HepG2 (cell line): ENCODE measurements around the gene TIMM9. TPM values are rescaled to one million over a fixed set of nuclear protein-coding genes. Genes with fewer than 3 reads are reported as not detected.

Source experiments
- FOXK1 ChIP-seq: sonication (generic); formaldehyde crosslinking; IDR thresholded peaks from 2 replicates; pipeline ENCODE4 v1.4.0; 2020; ENCODE audit warnings: low read depth, missing genetic modification reagents, borderline replicate concordance
- FUBP1 ChIP-seq: sonication (generic); formaldehyde crosslinking; IDR thresholded peaks from 2 replicates; pipeline ENCODE4 v1.5.1; 2020; ENCODE audit warnings: missing genetic modification reagents, mild to moderate bottlenecking, borderline replicate concordance
- IKZF5 ChIP-seq: IDR thresholded peaks from 2 replicates; pipeline ENCODE4 v1.6.1; 2018; ENCODE audit warnings: missing genetic modification reagents, mild to moderate bottlenecking, missing compliant biosample characterization
- MED8 ChIP-seq: sonication (generic); formaldehyde crosslinking; IDR thresholded peaks from 2 replicates; pipeline ENCODE4 v1.8.1; 2023; ENCODE audit warnings: mild to moderate bottlenecking, missing genetic modification reagents; ENCODE audit not compliant: insufficient replicate concordance
- MNT ChIP-seq: fragments of 450-650 bp; IDR thresholded peaks from 2 replicates; pipeline ENCODE4 v1.6.1; 2016
- ZBTB40 ChIP-seq, 2 experiments: fragments of 450-650 bp in 1 of 2; sonication (generic) in 1 of 2; formaldehyde crosslinking in 1 of 2; IDR thresholded peaks; 2 replicates each; pipeline versions ENCODE4 v1.6.1 to v1.8.0; 2016 to 2022; ENCODE audit warnings: antibody characterized with exemption in 1 of 2, mild to moderate bottlenecking in 1 of 2, missing genetic modification reagents in 1 of 2
- ZNF343 ChIP-seq: sonication (generic); formaldehyde crosslinking; IDR thresholded peaks from 2 replicates; pipeline ENCODE4 v1.4.0; 2020; ENCODE audit warnings: mild to moderate bottlenecking, missing genetic modification reagents
- ZNF775 ChIP-seq: sonication (generic); formaldehyde crosslinking; IDR thresholded peaks from 2 replicates; pipeline ENCODE4 v1.4.0; 2020; ENCODE audit warnings: missing genetic modification reagents, mild to moderate bottlenecking, moderate library complexity, borderline replicate concordance
- polyA plus RNA-seq, 8 experiments: library from polyadenylated mRNA; depleted of rRNA in 3 of 8; stranded (reverse) in 7 of 8; unstranded in 1 of 8; fragments of >200 nt; fragmentation: Illumina TruSeq in 4 of 8; extraction: Trizol in 4 of 8; gene quantifications; 2 replicates each; pipeline versions ENCODE4 v1.2.1 to v1.2.3, GENCODE V29; 2011 to 2016; ENCODE audit warnings: low read depth in 4 of 8, missing spikeins in 1 of 8, mixed read lengths in 1 of 8; ENCODE audit not compliant: insufficient read depth in 1 of 8
- total RNA-seq, 5 experiments: library from RNA; depleted of rRNA; stranded (reverse); fragments of >200 nt; fragmentation: Illumina TruSeq; extraction: Trizol; gene quantifications; 2 replicates each; pipeline ENCODE4 v1.2.3, GENCODE V29; 2016; ENCODE audit warnings: low read depth in 1 of 5

Gene TIMM9
- total and polyA plus RNA-seq, 2 of the 13 experiments (the other 11 are each of a cell fraction or from before 2014, with no cell fraction given), result 30.5 to 42.5 TPM

GRCh38 chr14:58426670-58427280 is 556 bp downstream of the TIMM9 start (continued):
- TF ChIP-seq ZBTB40 (IDR thresholded peaks at IDR 0.05), result no peak
- no peak; the same call in 1 of the 2 replicates for TF ChIP-seq ZBTB40 (CRISPR knock-in tag; IDR thresholded peaks at IDR 0.05)
- no peak for TF ChIP-seq ZNF775
- no peak for TF ChIP-seq ZNF343 (CRISPR knock-in tag)
- TF ChIP-seq FUBP1 (CRISPR knock-in tag), result no peak
- no peak for TF ChIP-seq FOXK1 (CRISPR knock-in tag)
- TF ChIP-seq IKZF5 (CRISPR knock-in tag), result no peak
- no peak for TF ChIP-seq MED8 (CRISPR knock-in tag)
- TF ChIP-seq MNT, result peak; percentile 65
